ENCODE measurements around the gene EFHC2. TPM values are rescaled to one million over a fixed set of nuclear protein-coding genes. Genes with fewer than 3 reads are reported as not detected.

Gene EFHC2
- polyA plus RNA-seq, 6 donors from 2014 or later: 0.13 to 0.55 (median 0.20) TPM; not detected in 3

GRCh38 chrX:44245733-44246132 is 97.7 kb downstream of the EFHC2 start:
- H3K4me3 Mint-ChIP-seq: no peak overlapping the region
- no peaks in the 10 kb centered on the region for H3K36me3 Mint-ChIP-seq
- peaks cover 0 to 13% (median 0%) of the 10 kb centered on the region in 3 donors for H3K4me1 Mint-ChIP-seq
- no peak overlapping the region for H3K27ac Mint-ChIP-seq
- H3K27me3 Mint-ChIP-seq: peaks cover 0 to 15% (median 0%) of the 10 kb centered on the region in 3 donors
- H3K9me3 Mint-ChIP-seq: no peaks in the 10 kb centered on the region
- ATAC-seq (ENCODE audit: low read depth in 2 of 2): no peak
- no peak for DNase-seq

GRCh38 chrX:44244008-44244407 is 99.5 kb downstream of the EFHC2 start:
- DNase-seq (peak; percentile 17), ATAC-seq (ENCODE audit: low read depth in 2 of 2) (peak; percentile 21 to 40)
- Mint-ChIP-seq H3K27me3 (peaks cover 0 to 16% (median 0%) of the 10 kb centered on the region in 3 donors), H3K4me3 (no peak overlapping the region), H3K9me3 (no peaks in the 10 kb centered on the region), H3K4me1 (peaks cover 0 to 13% (median 0%) of the 10 kb centered on the region in 3 donors), H3K27ac (no peak overlapping the region), H3K36me3 (no peaks in the 10 kb centered on the region)

- H3K36me3 Mint-ChIP-seq: no peaks in the 10 kb centered on the region
- no peak for DNase-seq
- H3K27ac Mint-ChIP-seq: no peak overlapping the region
- H3K27me3 Mint-ChIP-seq: peaks cover 0 to 25% (median 0%) of the 10 kb centered on the region in 3 donors
- no peak for ATAC-seq (ENCODE audit: low read depth in 2 of 2)
- no peaks in the 10 kb centered on the region for H3K9me3 Mint-ChIP-seq
- no peak overlapping the region for H3K4me3 Mint-ChIP-seq
- H3K4me1 Mint-ChIP-seq: peaks cover 0 to 13% (median 0%) of the 10 kb centered on the region in 3 donors
These were observed 101.9 kb downstream of the EFHC2 start for GRCh38 chrX:44241546-44241945.

- H3K27ac Mint-ChIP-seq: no peak overlapping the region
These were observed 103.4 kb downstream of the EFHC2 start for GRCh38 chrX:44240036-44240435.

DNA sequence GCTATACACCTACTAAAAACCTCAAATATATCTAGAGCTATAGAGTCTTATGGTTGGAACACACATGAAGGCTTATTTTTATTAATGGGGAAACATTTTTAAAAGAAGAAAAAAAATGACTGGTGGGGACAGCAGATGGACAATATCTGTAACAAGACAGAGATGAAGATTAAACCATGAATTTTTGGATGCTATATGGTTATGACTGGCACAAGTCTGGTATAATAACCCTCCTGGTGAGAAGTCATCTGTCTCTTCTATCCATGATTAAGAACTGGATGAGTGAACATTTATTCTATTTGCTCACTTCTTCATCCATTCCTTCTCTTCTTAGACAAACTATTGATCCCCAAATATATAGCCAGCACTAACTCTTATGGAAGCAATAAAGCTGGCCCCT is 104.4 kb downstream of the EFHC2 start:
- ATAC-seq (ENCODE audit: low read depth in 2 of 2) (no peak), DNase-seq (no peak)
- Mint-ChIP-seq H3K27ac (no peak overlapping the region), H3K36me3 (no peaks in the 10 kb centered on the region), H3K27me3 (peaks cover 0 to 28% (median 0%) of the 10 kb centered on the region in 3 donors), H3K4me1 (peaks cover 0 to 11% (median 0%) of the 10 kb centered on the region in 3 donors), H3K9me3 (peaks cover 0 to 2% (median 0%) of the 10 kb centered on the region in 7 donors), H3K4me3 (no peak overlapping the region)

More at GRCh38 chrX:44240036-44240435, 103.4 kb downstream of the EFHC2 start:
- no peak for DNase-seq
- Mint-ChIP-seq H3K36me3 (no peaks in the 10 kb centered on the region), H3K4me1 (peaks cover 0 to 13% (median 0%) of the 10 kb centered on the region in 3 donors), H3K4me3 (no peak overlapping the region), H3K27me3 (peaks cover 0 to 25% (median 0%) of the 10 kb centered on the region in 3 donors), H3K9me3 (no peaks in the 10 kb centered on the region)
- no peak for ATAC-seq (ENCODE audit: low read depth in 2 of 2)

- Mint-ChIP-seq H3K27me3 (peaks cover 0 to 26% (median 0%) of the 10 kb centered on the region in 3 donors), H3K4me3 (no peak overlapping the region), H3K36me3 (no peaks in the 10 kb centered on the region), H3K9me3 (peaks cover 0 to 2% (median 0%) of the 10 kb centered on the region in 7 donors), H3K4me1 (no peaks in the 10 kb centered on the region), H3K27ac (no peak overlapping the region)
- DNase-seq: no peak
- no peak for ATAC-seq (ENCODE audit: low read depth in 2 of 2)
These were observed 107.9 kb downstream of the EFHC2 start for GRCh38 chrX:44235534-44235933.

- H3K9me3 Mint-ChIP-seq: peaks cover 0 to 2% (median 0%) of the 10 kb centered on the region in 7 donors
These were observed 108.9 kb downstream of the EFHC2 start for GRCh38 chrX:44234541-44234940.

GRCh38 chrX:44234116-44234515 is 109.4 kb downstream of the EFHC2 start:
- Mint-ChIP-seq H3K36me3 (no peaks in the 10 kb centered on the region), H3K4me1 (peaks cover 0 to under 1% (median 0%) of the 10 kb centered on the region in 3 donors), H3K4me3 (no peak overlapping the region), H3K9me3 (peaks cover 0 to 2% (median 0%) of the 10 kb centered on the region in 7 donors), H3K27me3 (peaks cover 0 to 26% (median 0%) of the 10 kb centered on the region in 3 donors), H3K27ac (peak overlapping the region in 1 of 6 donors; percentile 63)
- ATAC-seq (ENCODE audit: low read depth in 2 of 2) (no peak), DNase-seq (no peak)

More at GRCh38 chrX:44234541-44234940, 108.9 kb downstream of the EFHC2 start:
- no peak for DNase-seq
- no peaks in the 10 kb centered on the region for H3K4me1 Mint-ChIP-seq
- peaks cover 0 to 26% (median 0%) of the 10 kb centered on the region in 3 donors for H3K27me3 Mint-ChIP-seq
- H3K27ac Mint-ChIP-seq: no peak overlapping the region
- H3K36me3 Mint-ChIP-seq: no peaks in the 10 kb centered on the region
- no peak for ATAC-seq (ENCODE audit: low read depth in 2 of 2)
- H3K4me3 Mint-ChIP-seq: no peak overlapping the region

DNA sequence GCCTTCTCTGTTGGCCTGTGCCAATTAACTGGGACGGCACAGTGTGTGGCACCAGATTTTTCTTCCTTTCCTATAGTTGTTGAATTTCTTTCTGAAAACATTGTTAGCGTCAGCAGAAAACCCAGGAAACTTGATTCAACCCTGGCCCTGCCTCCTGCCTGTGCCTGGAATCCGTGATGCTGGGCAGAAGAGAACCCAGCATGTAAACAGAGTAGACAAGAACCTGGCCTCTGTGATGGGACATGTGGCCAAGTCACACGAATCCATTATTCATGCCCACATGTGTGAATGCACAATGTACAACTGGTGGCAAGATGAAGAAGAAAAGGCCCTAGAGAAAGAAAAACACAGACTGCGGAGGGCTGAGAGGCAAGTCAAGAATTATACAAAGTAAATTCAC is 111.4 kb downstream of the EFHC2 start:
- no peak overlapping the region for H3K27ac Mint-ChIP-seq
- H3K27me3 Mint-ChIP-seq: peaks cover 0 to 9% (median 0%) of the 10 kb centered on the region in 3 donors
- H3K4me3 Mint-ChIP-seq: no peak overlapping the region
- ATAC-seq (ENCODE audit: low read depth in 2 of 2) (no peak), DNase-seq (no peak)
- no peaks in the 10 kb centered on the region for H3K36me3 Mint-ChIP-seq
- H3K4me1 Mint-ChIP-seq: peaks cover 0 to 6% (median 0%) of the 10 kb centered on the region in 3 donors
- peaks cover 0 to 2% (median 0%) of the 10 kb centered on the region in 7 donors for H3K9me3 Mint-ChIP-seq

GRCh38 chrX:44228621-44229020 is 114.9 kb downstream of the EFHC2 start:
- no peak overlapping the region for H3K27ac Mint-ChIP-seq
- H3K4me3 Mint-ChIP-seq: no peak overlapping the region
- peak; percentile 77 to 83 for ATAC-seq (ENCODE audit: low read depth in 2 of 2)
- H3K36me3 Mint-ChIP-seq: no peaks in the 10 kb centered on the region
- peaks cover 0 to 1% (median 0%) of the 10 kb centered on the region in 3 donors for H3K27me3 Mint-ChIP-seq
- H3K9me3 Mint-ChIP-seq: no peaks in the 10 kb centered on the region
- DNase-seq: peak; percentile 6
- H3K4me1 Mint-ChIP-seq: peaks cover 0 to 6% (median 0%) of the 10 kb centered on the region in 3 donors

- Mint-ChIP-seq H3K9me3 (no peaks in the 10 kb centered on the region), H3K4me3 (no peak overlapping the region), H3K4me1 (peaks cover 0 to 6% (median 0%) of the 10 kb centered on the region in 3 donors), H3K27ac (no peak overlapping the region), H3K27me3 (no peaks in the 10 kb centered on the region), H3K36me3 (no peaks in the 10 kb centered on the region)
- ATAC-seq (ENCODE audit: low read depth in 2 of 2): no peak
- no peak for DNase-seq
These were observed 115.5 kb downstream of the EFHC2 start for GRCh38 chrX:44227991-44228390.

DNA sequence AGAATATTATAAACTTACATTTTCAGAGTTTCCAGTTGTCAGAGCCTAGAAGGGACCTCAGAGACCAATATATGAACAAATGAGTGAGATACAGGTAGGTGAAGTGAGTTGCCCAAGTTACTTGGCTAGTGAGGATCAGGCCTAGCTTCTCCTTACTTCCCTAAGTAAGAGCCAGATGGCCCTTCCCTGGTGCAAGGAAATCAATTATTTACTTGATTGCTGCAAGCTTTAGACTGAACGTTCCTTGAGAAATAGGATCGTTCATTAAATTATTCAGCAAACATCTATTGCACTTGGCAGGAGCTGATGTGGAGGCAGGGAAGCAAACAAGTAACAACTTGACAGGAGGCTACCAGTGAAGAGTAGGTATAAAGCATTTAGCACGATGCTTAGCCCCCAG is 117.8 kb downstream of the EFHC2 start:
- no peaks in the 10 kb centered on the region for H3K9me3 Mint-ChIP-seq
- H3K27me3 Mint-ChIP-seq: no peaks in the 10 kb centered on the region
- no peaks in the 10 kb centered on the region for H3K36me3 Mint-ChIP-seq
- H3K4me3 Mint-ChIP-seq: no peak overlapping the region
- peaks cover 0 to 6% (median 0%) of the 10 kb centered on the region in 3 donors for H3K4me1 Mint-ChIP-seq
- ATAC-seq (ENCODE audit: low read depth in 2 of 2): no peak
- DNase-seq: no peak
- peak overlapping the region in 1 of 6 donors; percentile 6 for H3K27ac Mint-ChIP-seq

DNA sequence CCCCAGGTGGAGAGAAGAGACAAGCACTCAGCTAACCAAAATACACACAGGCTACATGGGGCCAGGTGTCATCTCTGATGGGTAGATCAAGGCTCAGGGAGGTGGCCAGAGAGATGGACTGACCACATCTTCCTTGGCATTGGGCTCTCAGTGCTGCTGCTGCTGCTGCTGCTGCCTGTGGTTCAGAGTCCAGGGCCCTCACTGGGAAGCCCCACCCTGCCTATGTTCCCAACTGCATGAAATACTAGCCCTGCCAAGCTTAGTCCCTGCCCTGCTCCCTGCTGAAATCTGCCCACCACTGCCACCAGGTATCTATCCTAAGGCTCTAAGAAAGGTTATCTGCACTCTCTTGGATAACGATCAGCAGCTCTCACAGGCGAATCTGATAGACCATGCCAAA is 118.7 kb downstream of the EFHC2 start:
- Mint-ChIP-seq H3K9me3 (no peaks in the 10 kb centered on the region), H3K4me3 (no peak overlapping the region), H3K36me3 (no peaks in the 10 kb centered on the region), H3K27me3 (no peaks in the 10 kb centered on the region), H3K27ac (no peak overlapping the region), H3K4me1 (peaks cover 0 to 6% (median 0%) of the 10 kb centered on the region in 3 donors)
- DNase-seq (no peak), ATAC-seq (ENCODE audit: low read depth in 2 of 2) (no peak)

DNA sequence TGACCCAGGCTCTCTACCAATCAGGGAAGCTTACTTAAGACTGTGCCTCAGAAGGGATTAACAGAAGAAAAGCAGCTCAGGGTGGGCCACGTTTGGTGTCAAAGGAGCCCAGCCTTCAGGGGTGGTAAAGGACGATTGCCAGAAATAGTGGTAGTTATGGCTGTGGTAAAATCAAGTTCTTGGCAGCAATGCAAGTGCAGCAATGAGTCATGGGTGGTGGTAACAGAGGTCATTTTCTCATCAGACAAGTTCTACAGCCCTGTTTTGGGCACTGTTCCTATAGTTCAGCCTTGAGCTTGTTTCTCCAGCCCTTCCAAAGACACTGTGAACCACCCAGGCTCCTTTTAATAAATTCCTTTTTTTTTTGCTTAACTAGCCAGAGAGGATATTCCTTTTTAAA is 120.3 kb downstream of the EFHC2 start:
- Mint-ChIP-seq H3K4me1 (no peaks in the 10 kb centered on the region), H3K36me3 (no peaks in the 10 kb centered on the region), H3K27me3 (no peaks in the 10 kb centered on the region), H3K9me3 (no peaks in the 10 kb centered on the region), H3K27ac (no peak overlapping the region), H3K4me3 (no peak overlapping the region)
- no peak for DNase-seq
- ATAC-seq (ENCODE audit: low read depth in 2 of 2): no peak

All from naive B cell (primary cell).